ENCODE data around the gene HDAC2. TPM values are rescaled to one million over a fixed set of nuclear protein-coding genes. Genes with fewer than 3 reads are reported as not detected.

The HDAC2 gene
- total RNA-seq = 49.6 and 69.3 TPM in 2 replicates

DNA sequence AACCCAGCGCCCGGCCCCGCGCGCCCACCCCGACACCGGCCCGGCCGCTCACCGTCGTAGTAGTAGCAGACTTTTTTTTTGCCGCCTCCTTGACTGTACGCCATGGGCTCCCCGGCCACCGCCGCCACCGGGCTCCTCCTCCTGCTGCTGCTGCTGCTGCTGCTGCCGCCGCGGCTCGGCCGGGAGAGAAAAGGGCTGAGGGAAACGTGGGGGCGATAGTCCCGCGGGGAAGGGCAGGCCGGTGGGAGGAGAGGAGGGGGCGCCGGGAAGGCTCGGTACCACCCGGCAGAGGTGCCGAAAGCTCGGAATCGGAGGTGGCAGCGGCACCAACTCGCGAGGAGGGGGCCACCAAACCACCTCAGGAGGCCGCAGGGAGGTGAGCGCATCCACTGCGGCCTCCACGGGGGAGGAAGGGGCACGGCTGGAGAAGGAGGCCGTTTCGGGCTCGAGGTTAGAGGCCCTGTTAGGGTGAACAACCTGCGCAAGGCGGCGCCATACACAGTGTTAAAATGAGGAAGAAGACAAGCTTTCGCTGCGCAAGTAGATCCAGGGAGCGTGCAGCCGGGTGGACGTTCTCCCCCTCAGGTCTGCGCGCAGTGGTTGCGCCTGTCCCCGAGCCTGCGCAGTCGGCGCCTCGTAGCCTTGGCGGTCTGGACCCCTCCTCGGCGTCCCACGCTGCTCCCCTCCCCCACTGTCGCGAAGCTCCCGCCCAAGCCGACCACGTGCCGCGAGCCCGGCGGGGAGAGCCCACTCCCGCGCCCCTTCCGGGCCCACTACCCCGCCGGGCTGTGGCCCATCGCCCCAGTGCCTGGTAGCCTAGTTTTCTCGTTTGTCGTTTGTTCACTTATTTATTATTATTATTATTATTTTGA, at the start of gene HDAC2:
TSS of gene HDAC2 (minus strand) at position 344 of the 872 bp plus-strand sequence. CDS start at position 104, 240 bp downstream.

Other genes starting within 250 kb of the HDAC2 start
- 26.4 and 71.2 TPM in 2 replicates for gene MARCKS, start 113.8 kb downstream of the HDAC2 start, total RNA-seq

Measured in bronchial smooth muscle cell (primary cell).